GM18520 (cell line): Measurements from ENCODE around the gene FOSL2.

Experiments
- ATAC-seq: cut with Tn5 transposase; IDR thresholded peaks from one replicate; pipeline ENCODE4 v1.9.1; 2021; ENCODE audit not compliant: unreplicated experiment

The FOSL2 gene

DNA sequence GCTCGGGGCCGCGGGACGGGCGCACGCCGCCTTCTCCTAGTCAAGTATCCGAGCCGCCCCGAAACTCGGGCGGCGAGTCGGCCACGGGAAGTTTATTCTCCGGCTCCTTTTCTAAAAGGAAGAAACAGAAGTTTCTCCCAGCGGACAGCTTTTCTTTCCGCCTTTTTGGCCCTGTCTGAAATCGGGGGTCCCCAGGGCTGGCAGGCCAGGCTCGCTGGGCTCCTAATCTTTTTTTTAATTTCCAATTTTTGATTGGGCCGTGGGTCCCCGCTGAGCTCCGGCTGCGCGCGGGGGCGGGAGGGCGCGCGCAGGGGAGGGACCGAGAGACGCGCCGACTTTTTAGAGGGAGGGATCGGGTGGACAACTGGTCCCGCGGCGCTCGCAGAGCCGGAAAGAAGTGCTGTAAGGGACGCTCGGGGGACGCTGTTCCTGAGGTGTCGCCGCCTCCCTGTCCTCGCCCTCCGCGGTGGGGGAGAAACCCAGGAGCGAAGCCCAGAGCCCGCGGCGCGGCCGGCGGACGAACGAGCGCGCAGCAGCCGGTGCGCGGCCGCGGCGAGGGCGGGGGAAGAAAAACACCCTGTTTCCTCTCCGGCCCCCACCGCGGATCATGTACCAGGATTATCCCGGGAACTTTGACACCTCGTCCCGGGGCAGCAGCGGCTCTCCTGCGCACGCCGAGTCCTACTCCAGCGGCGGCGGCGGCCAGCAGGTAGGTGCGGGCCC lies 617 bp downstream of the FOSL2 start:
- no peak for ATAC-seq

DNA sequence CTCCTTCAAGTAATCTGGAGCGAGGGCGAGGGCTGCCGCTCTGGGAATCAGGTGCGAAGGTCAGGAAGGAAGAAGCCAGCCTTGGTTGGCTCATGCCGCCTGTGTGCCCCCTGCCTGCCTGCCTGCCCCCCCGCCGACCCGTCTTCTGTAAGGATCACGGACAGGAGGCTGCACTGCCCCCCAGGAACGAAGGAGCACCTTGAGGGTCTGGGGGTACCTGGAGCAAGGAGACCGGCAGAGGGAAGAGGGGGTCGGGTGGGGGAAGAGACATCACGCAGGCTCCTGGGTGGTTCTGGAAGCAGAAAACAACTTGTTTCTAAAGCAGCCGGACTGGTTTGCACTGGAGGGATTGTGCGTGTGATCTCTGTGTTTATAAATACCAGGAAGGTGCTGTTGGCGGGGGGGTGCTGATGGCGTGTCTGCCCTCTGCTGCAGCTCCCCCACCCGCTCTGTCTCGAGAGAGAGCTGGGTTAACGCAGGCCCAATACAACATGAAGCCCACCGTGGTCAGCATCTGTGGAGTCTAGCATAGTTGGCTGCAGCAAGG lies 1.7 kb downstream of the FOSL2 start:
- ATAC-seq: no peak

DNA sequence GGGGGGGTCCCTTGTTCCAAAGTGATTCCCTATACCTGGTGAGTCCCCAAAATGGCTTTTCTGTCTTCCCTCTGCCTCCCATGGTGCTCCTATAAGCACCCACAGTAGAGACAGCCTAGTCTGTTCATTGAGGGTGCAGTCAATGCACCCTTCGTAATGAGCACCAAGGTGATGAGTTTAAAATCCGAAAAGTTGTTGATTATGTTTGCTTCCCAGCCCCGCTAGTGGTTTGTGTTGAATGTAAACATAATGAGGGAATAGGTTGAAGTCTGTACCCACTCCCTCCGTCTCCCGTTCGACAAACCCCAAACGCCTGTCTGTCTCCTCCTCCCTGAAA lies 2.3 kb downstream of the FOSL2 start:
- no peak for ATAC-seq

GRCh38 chr2:28395334-28396061 lies 2.8 kb downstream of the FOSL2 start:
- no peak for ATAC-seq

DNA sequence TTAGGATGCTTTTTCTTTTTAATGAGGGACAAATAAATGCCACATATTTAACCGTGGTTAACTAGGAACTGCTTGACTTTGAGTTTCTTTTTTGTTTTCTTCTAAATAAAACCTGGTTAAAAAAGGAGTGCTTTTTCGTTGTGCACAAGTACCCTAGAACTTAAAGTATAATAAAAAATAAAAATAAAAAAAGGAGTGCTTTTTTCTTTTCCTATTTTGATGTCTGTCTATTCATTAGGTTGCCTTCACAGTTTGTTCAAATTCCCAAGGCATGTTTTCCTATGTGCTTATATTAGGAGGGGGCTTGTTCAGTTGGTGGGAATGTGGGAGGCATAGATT lies 4.4 kb downstream of the FOSL2 start:
- no peak for ATAC-seq

DNA sequence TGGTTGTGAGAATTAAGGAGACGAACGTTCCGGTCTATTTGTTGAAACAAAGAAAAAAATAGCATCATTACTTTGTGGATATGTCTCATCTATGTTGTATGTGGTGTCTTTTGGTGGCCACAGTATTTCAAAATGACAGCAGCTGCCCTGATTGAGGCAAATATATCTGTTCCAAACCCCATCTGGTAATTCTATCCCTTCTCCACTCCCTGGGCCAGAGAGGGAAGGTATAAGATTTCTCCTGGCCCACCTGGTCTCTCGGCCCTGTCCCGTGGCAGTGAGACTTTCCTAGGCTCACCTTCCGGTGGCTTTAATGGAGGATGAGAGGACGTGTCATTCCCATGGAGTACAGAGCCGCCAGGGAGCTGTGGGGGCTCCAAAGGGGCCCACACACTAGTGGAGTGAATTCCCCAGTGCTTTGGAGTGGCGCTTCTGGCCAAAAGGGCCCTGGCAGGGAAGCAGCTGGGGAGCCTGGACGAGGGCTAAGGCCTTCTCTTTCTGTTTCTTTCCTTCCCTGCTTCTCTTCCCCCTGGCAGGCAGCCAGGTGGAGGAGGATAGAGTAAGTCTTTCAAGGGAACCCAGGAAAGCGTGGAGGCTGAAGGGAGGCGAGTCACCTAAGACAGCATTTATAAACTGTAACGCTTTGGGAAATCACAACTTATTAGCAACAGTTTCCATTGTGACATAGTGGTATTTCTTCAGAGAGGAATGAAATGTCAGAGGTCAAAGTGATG lies 5.6 kb downstream of the FOSL2 start:
- ATAC-seq: no peak

- ATAC-seq: no peak
These were observed 6.6 kb downstream of the FOSL2 start for GRCh38 chr2:28399289-28399688.

DNA sequence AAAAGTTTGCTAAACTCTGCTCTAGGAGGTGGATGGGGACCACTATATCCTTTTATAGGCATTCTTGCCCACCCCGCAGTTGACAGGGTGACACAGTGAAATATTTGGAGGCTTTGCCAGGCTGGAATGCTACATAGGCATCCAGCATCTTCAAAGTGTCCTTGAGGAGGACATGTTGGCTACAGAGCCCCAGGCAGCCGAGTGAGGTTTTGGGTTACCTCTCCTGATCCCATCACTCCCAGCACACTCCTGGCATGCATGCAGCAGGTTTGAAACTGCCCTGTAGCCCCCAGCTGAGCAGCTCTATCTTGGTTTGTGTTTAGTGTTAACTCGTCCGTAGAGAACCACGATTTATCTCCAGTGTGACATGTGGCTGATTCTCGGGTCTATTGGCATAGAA lies 7.3 kb downstream of the FOSL2 start:
- ATAC-seq: no peak

DNA sequence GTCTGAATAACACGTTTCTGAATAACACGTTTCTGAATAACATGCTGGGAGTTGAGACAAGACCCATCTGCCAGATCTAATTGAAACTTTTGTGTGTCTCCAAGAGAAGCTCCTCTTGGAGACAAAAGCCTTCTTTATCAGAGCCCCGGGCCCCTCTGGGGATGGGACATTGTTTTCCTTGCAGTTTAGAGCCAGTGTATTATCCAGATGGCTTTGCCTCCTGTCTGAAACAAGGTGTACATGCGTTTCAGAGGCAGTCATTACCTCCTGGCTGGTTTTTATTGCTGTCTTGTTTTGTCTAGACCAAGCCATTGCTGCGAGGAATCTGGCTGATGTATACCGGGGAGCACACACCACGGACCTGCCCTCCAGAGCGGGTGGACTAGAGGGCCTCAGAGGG lies 7.8 kb downstream of the FOSL2 start:
- no peak for ATAC-seq

DNA sequence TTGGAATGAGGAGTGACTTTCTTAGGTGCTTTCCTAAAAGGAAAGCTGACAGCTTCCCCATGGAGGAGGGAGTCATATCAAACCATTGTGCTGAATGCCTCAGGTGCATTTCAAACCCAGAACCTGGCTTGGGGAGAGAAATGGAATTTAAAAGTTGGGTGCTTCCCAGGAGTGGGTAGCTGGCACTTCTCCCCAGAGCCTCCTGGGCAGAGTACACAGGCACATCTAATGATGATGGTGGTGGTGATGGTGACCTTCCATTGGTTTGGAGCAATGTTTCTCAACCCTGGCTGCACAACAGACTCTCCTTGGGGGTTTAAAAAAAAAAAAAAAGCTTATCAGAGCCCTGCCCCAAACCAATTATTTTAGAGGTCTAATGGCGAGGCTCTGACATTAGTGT lies 8.3 kb downstream of the FOSL2 start:
- no peak for ATAC-seq

GRCh38 chr2:28401411-28401810 lies 8.8 kb downstream of the FOSL2 start:
- ATAC-seq: no peak

DNA sequence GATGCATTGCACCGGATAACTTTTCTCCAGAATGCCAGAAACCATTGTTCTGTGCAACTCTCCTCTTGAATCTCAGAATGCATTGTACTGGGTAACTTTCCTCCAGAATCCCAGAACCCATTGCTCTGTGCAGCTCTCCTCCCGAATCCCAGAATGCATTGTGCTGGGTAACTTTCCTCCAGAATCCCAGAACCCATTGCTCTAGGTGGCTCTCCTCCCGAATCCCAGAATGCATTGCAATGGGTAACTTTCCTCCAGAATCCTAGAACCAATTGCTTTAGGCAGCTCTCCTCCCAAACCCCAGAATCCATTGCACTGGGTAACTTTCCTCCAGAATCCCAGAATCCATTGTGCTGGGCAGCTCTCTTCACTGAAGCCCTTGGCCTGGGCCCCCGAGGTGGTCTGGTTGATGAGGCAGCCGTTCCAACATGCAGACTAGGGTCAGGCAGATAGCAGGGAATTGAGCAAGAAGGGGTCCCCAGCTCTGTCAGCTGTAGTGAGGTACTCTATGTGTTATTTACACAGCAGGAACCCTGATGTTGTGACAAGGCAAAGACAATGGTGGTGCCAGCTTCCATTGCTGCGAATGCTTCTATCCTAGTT lies 9.4 kb downstream of the FOSL2 start:
- no peak for ATAC-seq

DNA sequence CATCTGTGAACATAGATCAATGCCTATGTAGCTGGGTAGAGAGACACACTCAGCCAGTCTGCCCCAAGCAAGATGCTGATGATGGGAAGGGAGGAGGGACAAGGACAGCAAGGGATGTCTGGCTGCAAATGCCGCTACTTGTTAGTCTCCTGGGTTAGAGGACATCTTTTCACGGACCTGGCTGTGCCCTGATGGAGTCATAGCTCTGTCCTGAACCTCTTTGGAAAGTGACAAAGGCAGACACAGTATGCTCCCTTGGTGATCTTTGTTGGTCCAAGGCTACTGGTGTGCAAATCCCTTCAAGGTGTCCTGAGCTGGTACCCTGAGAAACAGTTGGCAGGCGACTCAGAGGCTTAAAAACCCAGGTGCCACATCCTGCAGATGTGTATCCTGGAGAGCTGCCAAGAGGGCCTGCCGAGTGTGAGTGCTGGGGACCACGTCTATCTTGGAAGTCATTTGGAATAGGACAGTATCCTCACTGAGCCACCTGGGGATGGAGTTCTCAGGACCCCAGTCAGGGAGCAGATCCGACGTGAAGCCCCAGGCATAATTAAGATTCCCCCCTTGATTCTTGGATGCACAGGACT lies 10.8 kb downstream of the FOSL2 start:
- no peak for ATAC-seq

- ATAC-seq: no peak
These were observed 11.4 kb downstream of the FOSL2 start for GRCh38 chr2:28404086-28404485.

DNA sequence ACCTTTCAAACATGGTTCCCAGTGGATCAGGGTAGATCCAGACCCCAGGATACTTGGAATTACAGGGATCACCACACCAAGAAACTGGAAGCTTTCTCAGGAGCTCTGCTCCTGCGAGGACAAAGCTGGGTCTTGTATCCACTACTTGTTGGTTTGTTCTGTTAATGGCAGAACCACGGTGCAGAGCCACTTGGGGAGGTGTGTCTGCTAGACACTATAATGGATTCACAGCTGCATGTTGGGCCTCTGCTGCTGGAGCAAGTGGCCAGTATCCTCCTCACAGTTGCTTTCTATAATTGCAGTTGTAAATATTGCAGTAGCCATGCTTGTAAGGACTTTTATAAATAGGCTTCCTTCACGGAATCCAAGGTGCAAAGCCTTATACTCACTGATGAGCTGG lies 12.9 kb downstream of the FOSL2 start:
- ATAC-seq: no peak

GRCh38 chr2:28406276-28407096 lies 13.8 kb downstream of the FOSL2 start:
- ATAC-seq: no peak

DNA sequence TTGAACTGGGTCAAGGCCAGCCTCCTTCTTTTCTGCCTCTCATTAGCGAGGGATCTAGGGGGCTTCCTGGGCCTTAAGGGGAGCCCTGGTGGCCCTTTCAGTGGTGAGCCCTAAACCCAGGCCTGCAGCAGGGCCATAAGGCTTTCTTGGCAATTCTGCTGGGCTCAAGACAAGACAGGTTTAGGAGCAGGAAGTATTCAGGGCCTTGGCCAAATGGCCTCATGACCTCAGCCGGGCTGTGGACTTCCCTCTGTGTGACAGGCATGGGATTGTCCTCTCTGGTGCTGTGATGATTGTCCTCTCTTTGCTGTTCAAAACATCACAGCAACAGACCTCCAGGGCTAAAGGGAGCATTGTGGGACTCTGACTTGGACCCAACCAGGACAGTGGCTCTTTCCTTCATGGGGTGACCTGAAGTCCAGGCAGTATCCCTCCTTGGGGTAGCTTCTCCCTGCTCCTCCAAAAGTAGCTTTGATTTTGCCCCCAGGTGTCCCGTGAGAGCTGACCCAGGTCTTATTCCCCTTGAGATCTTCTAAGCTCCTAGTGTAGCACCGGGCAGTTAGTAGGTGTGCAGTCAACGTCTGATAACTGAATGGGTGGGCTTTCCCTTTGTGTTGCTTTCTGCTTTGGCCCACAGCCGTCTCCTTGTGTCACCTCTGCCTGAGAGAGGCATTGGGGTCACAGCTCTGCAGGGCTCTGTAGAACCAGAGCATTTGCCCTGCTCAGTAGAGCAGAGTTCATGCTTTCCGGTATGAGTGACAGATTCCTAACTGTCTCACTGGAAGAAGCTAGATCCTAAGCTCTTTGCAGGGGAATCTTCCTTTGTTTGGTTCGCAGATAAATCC lies 14.7 kb downstream of the FOSL2 start:
- no peak for ATAC-seq

- ATAC-seq: no peak
These were observed 15.5 kb downstream of the FOSL2 start for GRCh38 chr2:28407976-28408690.
